Activated naive CD4-positive, alpha-beta T cell treated with anti-CD3 and anti-CD28 coated beads, Interleukin-2, amount 10 ng/mL, durations not matched to agents 7 days and 5 days (primary cell): Measurements from ENCODE around the gene CSGALNACT2.

Source experiments
- CTCF ChIA-PET: fragments of 350-600 bp; sonication (Branson Sonifier 250); formaldehyde crosslinking; loops from one replicate; lab custom pipeline; 2021; ENCODE audit warnings: antibody characterized with exemption; lab: Charles Lee
- DNase-seq: peaks from one replicate; pipeline ENCODE4 v3.0.0-alpha.2; 2020
- H3K27ac Mint-ChIP-seq: one replicate; pipeline ENCODE4 v1.8.0; 2021; ENCODE audit warnings: mild to moderate bottlenecking, moderate library complexity, mixed read lengths
- H3K27me3 Mint-ChIP-seq: one replicate; pipeline ENCODE4 v1.8.0; 2021; ENCODE audit warnings: mild to moderate bottlenecking, mixed read lengths
- H3K36me3 Mint-ChIP-seq: one replicate; pipeline ENCODE4 v1.8.0; 2021; ENCODE audit warnings: mixed read lengths
- H3K4me1 Mint-ChIP-seq: one replicate; pipeline ENCODE4 v1.8.0; 2021; ENCODE audit warnings: mixed read lengths
- H3K4me3 Mint-ChIP-seq: one replicate; pipeline ENCODE4 v1.8.0; 2021; ENCODE audit warnings: mild to moderate bottlenecking, moderate library complexity, mixed read lengths
- H3K9me3 Mint-ChIP-seq: one replicate; pipeline ENCODE4 v1.8.0; 2021; ENCODE audit warnings: mixed read lengths

CSGALNACT2 gene

GRCh38 chr10:43231523-43232078, 93.4 kb downstream of the CSGALNACT2 start:
- Mint-ChIP-seq H3K36me3 (no peaks in the 10 kb centered on the region), H3K27ac (no peak overlapping the region), H3K4me3 (no peak overlapping the region), H3K4me1 (peaks cover 31% of the 10 kb centered on the region), H3K9me3 (no peaks in the 10 kb centered on the region), H3K27me3 (peaks cover 72% of the 10 kb centered on the region)
- CTCF ChIA-PET, result interaction anchor here (1.3 kb wide), 1 partner anchor 117 kb away, joined by 4 read pairs; no protein-coding TSS in a partner anchor
- DNase-seq, result peak; percentile 61

GRCh38 chr10:43233601-43234430, 95.6 kb downstream of the CSGALNACT2 start:
- Mint-ChIP-seq H3K4me3 (no peak overlapping the region), H3K36me3 (no peaks in the 10 kb centered on the region), H3K27ac (no peak overlapping the region), H3K4me1 (peaks cover 26% of the 10 kb centered on the region), H3K27me3 (peaks cover 64% of the 10 kb centered on the region), H3K9me3 (no peaks in the 10 kb centered on the region)
- DNase-seq, result peak; percentile 19
- CTCF ChIA-PET, result no interaction called here

GRCh38 chr10:43234471-43235041, 96.3 kb downstream of the CSGALNACT2 start:
- peaks cover 65% of the 10 kb centered on the region for H3K27me3 Mint-ChIP-seq
- H3K4me3 Mint-ChIP-seq, result no peak overlapping the region
- no peak overlapping the region for H3K27ac Mint-ChIP-seq
- CTCF ChIA-PET, result no interaction called here
- H3K9me3 Mint-ChIP-seq, result no peaks in the 10 kb centered on the region
- peak; percentile 19 for DNase-seq
- H3K4me1 Mint-ChIP-seq, result peaks cover 22% of the 10 kb centered on the region
- no peaks in the 10 kb centered on the region for H3K36me3 Mint-ChIP-seq
